Stimulated activated effector memory CD8-positive, alpha-beta T cell treated with anti-CD3 and anti-CD28 coated beads, Interleukin-12 subunit alpha, Interleukin-12 subunit beta, amount 100 ng/mL, for 72 hours (primary cell): ENCODE data around the gene SLIT1.
A peak's percentile ranks its signal among the peaks of the same experiment; 100 is the strongest.

Experiments
- ATAC-seq: fragments of 150-1000 bp; cut with Tn5 transposase; 2 replicates; pipeline ENCODE4 v1.10.0; 2021
- DNase-seq, 2 donors: peaks; one replicate each; pipeline ENCODE4 v3.0.0; 2021 to 2022; ENCODE audit warnings: low spot score in 2 of 2
- H3K27ac Mint-ChIP-seq: one replicate; pipeline ENCODE4 v1.8.0; 2022; ENCODE audit warnings: mild to moderate bottlenecking, mixed read lengths
- H3K36me3 Mint-ChIP-seq: one replicate; pipeline ENCODE4 v1.8.0; 2022; ENCODE audit warnings: mild to moderate bottlenecking, mixed read lengths
- H3K4me1 Mint-ChIP-seq: one replicate; pipeline ENCODE4 v1.8.0; 2022; ENCODE audit warnings: mixed read lengths
- H3K4me3 Mint-ChIP-seq: one replicate; pipeline ENCODE4 v1.8.0; 2022; ENCODE audit warnings: mild to moderate bottlenecking, mixed read lengths
- H3K9me3 Mint-ChIP-seq: one replicate; pipeline ENCODE4 v1.8.0; 2022; ENCODE audit warnings: mixed read lengths

SLIT1 gene

GRCh38 chr10:96967847-96968246 is 217.9 kb downstream of the SLIT1 start:
- DNase-seq = no peak
- no peak for ATAC-seq
- H3K27ac Mint-ChIP-seq = no peak overlapping the region
- no peaks in the 10 kb centered on the region for H3K9me3 Mint-ChIP-seq
- no peak overlapping the region for H3K4me3 Mint-ChIP-seq
- H3K4me1 Mint-ChIP-seq = no peaks in the 10 kb centered on the region
- H3K36me3 Mint-ChIP-seq = peaks cover 7% of the 10 kb centered on the region

DNA sequence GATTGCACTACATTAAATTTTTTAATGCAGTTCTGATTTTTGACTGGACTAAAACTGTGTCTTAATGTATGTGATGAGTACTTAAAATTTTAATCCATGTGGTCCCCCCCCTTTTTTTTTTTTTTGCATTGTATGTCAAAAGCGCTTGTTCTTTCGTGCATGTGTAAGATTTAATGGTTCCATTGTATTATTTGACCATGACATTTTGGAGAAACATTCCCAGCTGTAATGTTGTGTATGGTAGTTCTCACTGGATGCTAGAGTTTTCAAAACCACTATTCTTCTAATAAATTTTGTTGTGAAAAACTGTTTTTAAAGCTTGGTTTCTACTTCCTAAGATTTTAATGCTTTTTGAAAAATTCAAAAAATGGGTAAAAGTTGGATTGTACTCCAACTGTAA is 221.6 kb downstream of the SLIT1 start:
- Mint-ChIP-seq H3K27ac (no peak overlapping the region), H3K4me1 (peaks cover 13% of the 10 kb centered on the region), H3K9me3 (no peaks in the 10 kb centered on the region), H3K36me3 (peaks cover 7% of the 10 kb centered on the region), H3K4me3 (no peak overlapping the region)
- no peak for ATAC-seq
- DNase-seq = no peak

- Mint-ChIP-seq H3K27ac (peak overlapping the region; percentile 20), H3K9me3 (no peaks in the 10 kb centered on the region), H3K36me3 (peaks cover 28% of the 10 kb centered on the region), H3K4me3 (no peak overlapping the region), H3K4me1 (peaks cover 13% of the 10 kb centered on the region)
- peak; percentile 70 for ATAC-seq
- DNase-seq = no peak
These were observed 224.9 kb downstream of the SLIT1 start for GRCh38 chr10:96960872-96961271.

- Mint-ChIP-seq H3K4me1 (peaks cover 13% of the 10 kb centered on the region), H3K36me3 (peaks cover 39% of the 10 kb centered on the region), H3K27ac (no peak overlapping the region), H3K9me3 (no peaks in the 10 kb centered on the region), H3K4me3 (no peak overlapping the region)
- no peak for ATAC-seq
- no peak for DNase-seq
These were observed 226.0 kb downstream of the SLIT1 start for GRCh38 chr10:96959733-96960132.

DNA sequence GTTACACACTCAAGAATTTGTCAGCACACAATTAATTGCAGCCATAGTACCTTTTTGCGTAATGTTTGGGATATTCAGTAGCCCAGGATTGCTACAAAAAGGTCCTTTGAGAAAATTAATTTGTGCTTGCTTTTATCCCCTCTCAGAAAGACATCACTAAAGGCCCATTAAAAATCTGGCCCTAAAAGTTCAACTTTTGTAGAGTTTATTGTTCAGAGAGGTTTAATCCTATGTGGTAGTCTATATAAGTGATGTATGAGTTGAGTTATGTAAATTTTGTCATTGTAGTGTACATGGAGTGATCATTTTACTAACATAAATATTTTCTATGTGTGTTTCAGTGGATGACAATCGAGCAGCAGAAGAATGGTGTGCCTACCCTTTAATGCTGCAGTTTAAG is 227.7 kb downstream of the SLIT1 start:
- no peak for DNase-seq
- H3K4me1 Mint-ChIP-seq = peaks cover 13% of the 10 kb centered on the region
- H3K4me3 Mint-ChIP-seq = no peak overlapping the region
- no peak for ATAC-seq
- H3K27ac Mint-ChIP-seq = no peak overlapping the region
- no peaks in the 10 kb centered on the region for H3K9me3 Mint-ChIP-seq
- peaks cover 43% of the 10 kb centered on the region for H3K36me3 Mint-ChIP-seq

DNA sequence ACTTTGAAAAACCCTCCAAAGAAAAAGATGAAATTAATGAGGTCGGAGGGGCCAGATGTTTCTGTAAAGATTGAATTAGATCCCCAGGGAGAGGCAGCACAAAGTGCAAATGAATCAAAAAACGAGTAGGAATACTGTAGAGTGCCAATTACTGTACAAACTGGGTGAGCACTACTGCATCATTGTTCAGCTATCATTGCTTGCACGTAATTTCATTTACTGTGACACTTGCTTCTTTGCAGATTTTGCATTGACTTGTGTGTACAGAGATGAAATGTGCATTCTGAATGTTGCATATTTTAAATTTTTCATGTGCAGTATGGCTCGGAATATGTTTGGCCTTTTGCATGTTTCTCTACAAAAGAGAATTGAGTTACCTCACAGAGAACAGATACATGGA is 230.0 kb downstream of the SLIT1 start:
- Mint-ChIP-seq H3K4me3 (no peak overlapping the region), H3K9me3 (no peaks in the 10 kb centered on the region), H3K36me3 (peaks cover 60% of the 10 kb centered on the region), H3K4me1 (peaks cover 10% of the 10 kb centered on the region), H3K27ac (no peak overlapping the region)
- no peak for DNase-seq
- no peak for ATAC-seq

- Mint-ChIP-seq H3K36me3 (peaks cover 67% of the 10 kb centered on the region), H3K4me1 (peaks cover 5% of the 10 kb centered on the region), H3K27ac (peak overlapping the region; percentile 57), H3K4me3 (no peak overlapping the region), H3K9me3 (no peaks in the 10 kb centered on the region)
- DNase-seq = no peak
- ATAC-seq = no peak
These were observed 233.8 kb downstream of the SLIT1 start for GRCh38 chr10:96951954-96952353.

GRCh38 chr10:96949039-96949683 is 236.6 kb downstream of the SLIT1 start:
- ATAC-seq = no peak
- DNase-seq = no peak
- H3K9me3 Mint-ChIP-seq = no peaks in the 10 kb centered on the region
- H3K4me1 Mint-ChIP-seq = peaks cover 11% of the 10 kb centered on the region
- H3K4me3 Mint-ChIP-seq = no peak overlapping the region
- H3K27ac Mint-ChIP-seq = no peak overlapping the region
- peaks cover 54% of the 10 kb centered on the region for H3K36me3 Mint-ChIP-seq
